Measurements from ENCODE around the gene SLC39A12. TPM values are rescaled to one million over a fixed set of nuclear protein-coding genes. Genes with fewer than 3 reads are reported as not detected.

The SLC39A12 gene
- polyA plus RNA-seq, 4 donors = 0.01 TPM; not detected in 2

DNA sequence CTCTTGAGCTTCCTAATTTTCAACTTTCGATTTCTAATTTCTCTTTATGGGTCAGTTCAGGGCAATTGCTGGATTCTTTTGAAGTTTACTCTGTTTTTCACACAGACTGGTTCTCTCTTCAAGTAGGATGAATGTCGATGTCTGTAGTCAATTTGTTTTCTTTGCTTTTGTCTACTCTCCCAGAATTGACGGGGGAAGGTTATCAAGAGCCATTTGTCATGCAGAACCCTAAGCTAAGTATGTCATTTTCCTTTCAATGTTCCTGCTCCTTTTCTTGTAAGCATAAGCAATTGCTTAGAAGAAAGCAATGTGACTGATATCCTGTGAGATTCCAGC is 53.7 kb downstream of the SLC39A12 start:
- 38 to 59% (median 55%) methylated on average over 3 of the region's 3 CpGs for WGBS, 3 donors
- Histone ChIP-seq H3K4me1 (ENCODE audit: control insufficient read depth in 3 of 3, insufficient read depth in 2 of 3, low read depth in 1 of 3, low read length in 2 of 3) (no peaks in the 10 kb centered on the region), H3K4me3 (ENCODE audit: low read depth in 1 of 3, low read length in 3 of 3) (no peak overlapping the region), H3K36me3 (ENCODE audit: control insufficient read depth in 3 of 3, insufficient read depth in 2 of 3, low read depth in 1 of 3, low read length in 3 of 3) (no peaks in the 10 kb centered on the region), H3K9me3 (ENCODE audit: control insufficient read depth in 2 of 2, insufficient read depth in 1 of 2, low read depth in 1 of 2, low read length in 1 of 2) (no peaks in the 10 kb centered on the region), H3K27me3 (ENCODE audit: control insufficient read depth in 3 of 3, insufficient read depth in 3 of 3, low read length in 3 of 3) (peaks cover 0 to 6% (median 0%) of the 10 kb centered on the region in 3 donors), H3K27ac (ENCODE audit: low read depth in 1 of 3, low read length in 2 of 3) (no peak overlapping the region)
- no peak for FAIRE-seq
- DNase-seq = no peak

- H3K27me3 ChIP-seq (ENCODE audit: control insufficient read depth in 3 of 3, insufficient read depth in 3 of 3, low read length in 3 of 3) = peaks cover 0 to 6% (median 0%) of the 10 kb centered on the region in 3 donors
- H3K4me3 ChIP-seq (ENCODE audit: low read depth in 1 of 3, low read length in 3 of 3) = no peak overlapping the region
- no peak overlapping the region for H3K27ac ChIP-seq (ENCODE audit: low read depth in 1 of 3, low read length in 2 of 3)
- 31 to 46% (median 46%) methylated on average over 6 of the region's 6 CpGs for WGBS, 3 donors
- DNase-seq (no peak), FAIRE-seq (no peak)
- no peaks in the 10 kb centered on the region for H3K36me3 ChIP-seq (ENCODE audit: control insufficient read depth in 3 of 3, insufficient read depth in 2 of 3, low read depth in 1 of 3, low read length in 3 of 3)
- H3K9me3 ChIP-seq (ENCODE audit: control insufficient read depth in 2 of 2, insufficient read depth in 1 of 2, low read depth in 1 of 2, low read length in 1 of 2) = no peaks in the 10 kb centered on the region
- no peaks in the 10 kb centered on the region for H3K4me1 ChIP-seq (ENCODE audit: control insufficient read depth in 3 of 3, insufficient read depth in 2 of 3, low read depth in 1 of 3, low read length in 2 of 3)
Measured at GRCh38 chr10:18005781-18006456, 54.2 kb downstream of the SLC39A12 start.

DNA sequence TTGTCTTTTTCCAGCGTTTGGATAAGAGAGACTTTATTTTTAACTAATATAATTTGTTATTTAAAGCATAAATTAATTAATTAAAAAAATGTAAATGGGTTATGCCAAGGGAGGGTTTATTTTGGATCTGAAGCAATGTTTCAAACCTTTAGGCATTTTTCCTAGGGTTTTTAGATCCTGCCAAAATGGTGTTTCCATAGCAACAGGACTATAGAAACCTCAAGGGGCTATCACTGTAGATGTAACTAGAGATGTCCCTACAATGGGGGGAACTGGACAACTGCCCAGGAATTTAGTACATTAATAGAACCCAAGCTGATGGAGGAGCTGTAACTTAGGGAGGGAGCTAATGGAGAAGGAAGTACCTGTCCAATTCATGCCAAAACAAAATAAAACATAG is 57.3 kb downstream of the SLC39A12 start:
- H3K9me3 ChIP-seq (ENCODE audit: control insufficient read depth in 2 of 2, insufficient read depth in 1 of 2, low read depth in 1 of 2, low read length in 1 of 2) = no peaks in the 10 kb centered on the region
- H3K27ac ChIP-seq (ENCODE audit: low read depth in 1 of 3, low read length in 2 of 3) = no peak overlapping the region
- no peak overlapping the region for H3K4me3 ChIP-seq (ENCODE audit: low read depth in 1 of 3, low read length in 3 of 3)
- DNase-seq (no peak), FAIRE-seq (no peak)
- peaks cover 0 to 6% (median 0%) of the 10 kb centered on the region in 3 donors for H3K27me3 ChIP-seq (ENCODE audit: control insufficient read depth in 3 of 3, insufficient read depth in 3 of 3, low read length in 3 of 3)
- WGBS, 3 donors = 58 to 79% (median 65%) methylated on average over 1 of the region's 1 CpG
- H3K36me3 ChIP-seq (ENCODE audit: control insufficient read depth in 3 of 3, insufficient read depth in 2 of 3, low read depth in 1 of 3, low read length in 3 of 3) = no peaks in the 10 kb centered on the region
- no peaks in the 10 kb centered on the region for H3K4me1 ChIP-seq (ENCODE audit: control insufficient read depth in 3 of 3, insufficient read depth in 2 of 3, low read depth in 1 of 3, low read length in 2 of 3)

DNA sequence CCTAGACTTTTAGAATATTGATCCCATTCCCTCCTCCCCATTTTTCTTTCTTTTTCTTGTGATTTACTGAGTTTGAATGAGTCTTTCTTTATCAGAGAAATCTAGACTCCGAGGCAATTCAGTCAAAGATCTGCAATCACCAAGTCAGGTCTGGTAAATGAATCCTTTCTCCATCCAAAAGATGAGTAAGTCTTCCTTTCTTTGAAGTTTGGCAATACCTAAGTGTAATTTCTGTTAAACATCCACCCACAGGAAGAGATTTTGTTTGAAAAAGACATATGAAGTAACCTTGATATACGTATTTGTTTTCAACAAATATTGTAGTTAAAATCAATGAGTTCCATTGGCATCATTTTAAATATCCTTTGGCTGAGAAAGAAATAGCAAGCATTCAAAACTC is 58.3 kb downstream of the SLC39A12 start:
- Histone ChIP-seq H3K27ac (ENCODE audit: low read depth in 1 of 3, low read length in 2 of 3) (no peak overlapping the region), H3K4me1 (ENCODE audit: control insufficient read depth in 3 of 3, insufficient read depth in 2 of 3, low read depth in 1 of 3, low read length in 2 of 3) (no peaks in the 10 kb centered on the region), H3K4me3 (ENCODE audit: low read depth in 1 of 3, low read length in 3 of 3) (no peak overlapping the region), H3K9me3 (ENCODE audit: control insufficient read depth in 2 of 2, insufficient read depth in 1 of 2, low read depth in 1 of 2, low read length in 1 of 2) (no peaks in the 10 kb centered on the region), H3K36me3 (ENCODE audit: control insufficient read depth in 3 of 3, insufficient read depth in 2 of 3, low read depth in 1 of 3, low read length in 3 of 3) (no peaks in the 10 kb centered on the region), H3K27me3 (ENCODE audit: control insufficient read depth in 3 of 3, insufficient read depth in 3 of 3, low read length in 3 of 3) (peaks cover 0 to 2% (median 0%) of the 10 kb centered on the region in 3 donors)
- no peak for FAIRE-seq
- DNase-seq = no peak
- WGBS, 3 donors = 44 to 62% (median 54%) methylated on average over 2 of the region's 2 CpGs

- WGBS, 3 donors = 77 to 92% (median 88%) methylated on average over 1 of the region's 1 CpG
- no peaks in the 10 kb centered on the region for H3K27me3 ChIP-seq (ENCODE audit: control insufficient read depth in 3 of 3, insufficient read depth in 3 of 3, low read length in 3 of 3)
- no peak for DNase-seq
- no peaks in the 10 kb centered on the region for H3K36me3 ChIP-seq (ENCODE audit: control insufficient read depth in 3 of 3, insufficient read depth in 2 of 3, low read depth in 1 of 3, low read length in 3 of 3)
- no peak overlapping the region for H3K4me3 ChIP-seq (ENCODE audit: low read depth in 1 of 3, low read length in 3 of 3)
- H3K27ac ChIP-seq (ENCODE audit: low read depth in 1 of 3, low read length in 2 of 3) = no peak overlapping the region
- FAIRE-seq = no peak
- peaks cover 0 to 6% of the 10 kb centered on the region in 2 donors for H3K9me3 ChIP-seq (ENCODE audit: control insufficient read depth in 2 of 2, insufficient read depth in 1 of 2, low read depth in 1 of 2, low read length in 1 of 2)
- no peaks in the 10 kb centered on the region for H3K4me1 ChIP-seq (ENCODE audit: control insufficient read depth in 3 of 3, insufficient read depth in 2 of 3, low read depth in 1 of 3, low read length in 2 of 3)
Measured at GRCh38 chr10:18020523-18020922, 68.8 kb downstream of the SLC39A12 start.

DNA sequence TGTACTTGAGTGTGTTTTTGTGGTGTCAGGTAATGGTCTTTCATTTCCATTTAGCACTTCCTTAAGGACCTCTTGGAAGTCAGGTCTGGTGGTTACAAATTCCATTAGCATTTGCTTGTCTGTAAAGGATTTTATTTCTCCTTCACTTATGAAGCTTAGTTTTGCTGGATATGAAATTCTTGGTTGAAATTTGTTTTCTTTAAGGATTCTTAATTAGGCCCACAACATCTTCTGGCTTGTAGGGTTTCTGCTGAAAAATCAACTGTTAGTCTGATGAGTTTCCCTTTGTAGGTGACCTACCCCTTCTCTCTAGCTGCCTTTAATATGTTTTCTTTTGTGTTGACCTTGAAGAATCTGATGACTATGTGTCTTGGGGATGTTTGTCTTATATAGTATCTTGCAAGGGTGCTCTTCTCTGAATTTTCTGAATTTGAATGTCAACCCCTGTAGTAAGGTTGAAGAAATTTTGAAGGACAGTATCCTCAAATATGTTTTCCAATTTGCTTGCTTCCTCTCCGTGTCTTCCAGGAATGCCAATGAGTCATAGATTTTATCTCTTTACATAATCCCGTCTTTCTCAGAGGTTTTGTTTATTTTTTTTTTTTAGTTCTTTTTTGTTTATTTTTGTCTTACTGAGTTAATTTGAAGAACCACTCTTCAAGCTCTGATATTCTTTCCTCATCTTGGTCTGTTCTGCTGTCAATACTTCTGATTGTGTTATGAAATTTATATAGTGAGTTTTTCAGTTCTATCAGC is 70.2 kb downstream of the SLC39A12 start:
- 0 to 23% (median 0%) methylated on average over 2 of the region's 2 CpGs for WGBS, 3 donors
- DNase-seq (no peak), FAIRE-seq (no peak)
- Histone ChIP-seq H3K9me3 (ENCODE audit: control insufficient read depth in 2 of 2, insufficient read depth in 1 of 2, low read depth in 1 of 2, low read length in 1 of 2) (peaks cover 0 to 6% of the 10 kb centered on the region in 2 donors), H3K36me3 (ENCODE audit: control insufficient read depth in 3 of 3, insufficient read depth in 2 of 3, low read depth in 1 of 3, low read length in 3 of 3) (no peaks in the 10 kb centered on the region), H3K27me3 (ENCODE audit: control insufficient read depth in 3 of 3, insufficient read depth in 3 of 3, low read length in 3 of 3) (no peaks in the 10 kb centered on the region), H3K4me1 (ENCODE audit: control insufficient read depth in 3 of 3, insufficient read depth in 2 of 3, low read depth in 1 of 3, low read length in 2 of 3) (no peaks in the 10 kb centered on the region), H3K4me3 (ENCODE audit: low read depth in 1 of 3, low read length in 3 of 3) (no peak overlapping the region), H3K27ac (ENCODE audit: low read depth in 1 of 3, low read length in 2 of 3) (no peak overlapping the region)

DNA sequence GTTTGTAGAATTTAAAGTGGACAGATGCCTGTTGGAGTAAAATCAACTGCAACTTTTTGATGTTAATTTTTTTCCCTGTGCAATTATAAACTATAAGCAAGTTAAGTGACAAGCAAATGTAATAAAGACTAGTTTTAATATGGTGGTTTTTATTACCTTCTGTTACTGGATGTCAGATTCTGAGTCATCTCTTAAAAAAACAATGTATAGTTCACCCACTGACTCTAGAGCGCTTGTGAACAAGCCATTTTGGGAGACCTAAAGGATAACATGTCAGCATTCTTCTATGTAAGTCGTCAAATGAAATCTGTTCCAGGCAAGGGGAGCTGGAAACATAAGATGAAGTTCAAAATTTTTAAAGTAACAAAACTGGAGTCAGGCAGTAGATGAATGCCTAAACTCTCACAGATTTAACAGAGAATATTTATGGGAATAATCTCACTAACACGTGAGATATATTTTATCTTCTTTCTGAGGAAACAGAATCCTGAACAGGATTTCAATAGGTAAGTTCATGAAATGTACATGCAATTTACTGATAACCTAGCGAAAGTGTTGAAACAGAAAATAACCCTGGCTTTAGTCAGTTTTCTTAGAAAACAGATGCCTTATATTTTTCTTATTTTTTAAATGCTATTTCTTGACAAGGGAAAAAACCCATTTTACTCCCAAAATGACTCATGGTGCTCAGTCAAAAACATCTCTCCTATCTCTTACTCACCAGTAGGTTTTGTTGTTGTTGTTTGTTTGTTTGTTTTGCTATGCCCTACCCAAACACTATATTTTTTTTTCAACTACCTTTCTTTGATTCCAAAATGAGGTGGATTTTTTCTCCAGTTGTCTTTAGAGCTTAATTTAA is 91.7 kb downstream of the SLC39A12 start:
- Histone ChIP-seq H3K9me3 (ENCODE audit: control insufficient read depth in 2 of 2, insufficient read depth in 1 of 2, low read depth in 1 of 2, low read length in 1 of 2) (no peaks in the 10 kb centered on the region), H3K4me1 (ENCODE audit: control insufficient read depth in 3 of 3, insufficient read depth in 2 of 3, low read depth in 1 of 3, low read length in 2 of 3) (no peaks in the 10 kb centered on the region), H3K27ac (ENCODE audit: low read depth in 1 of 3, low read length in 2 of 3) (no peak overlapping the region), H3K27me3 (ENCODE audit: control insufficient read depth in 3 of 3, insufficient read depth in 3 of 3, low read length in 3 of 3) (no peaks in the 10 kb centered on the region), H3K36me3 (ENCODE audit: control insufficient read depth in 3 of 3, insufficient read depth in 2 of 3, low read depth in 1 of 3, low read length in 3 of 3) (no peaks in the 10 kb centered on the region), H3K4me3 (ENCODE audit: low read depth in 1 of 3, low read length in 3 of 3) (no peak overlapping the region)
- WGBS, 3 donors = 73 to 75% (median 74%) methylated on average over 4 of the region's 4 CpGs
- DNase-seq (no peak), FAIRE-seq (no peak)

- WGBS, 3 donors = 72 to 87% (median 79%) methylated on average over 8 of the region's 8 CpGs
- DNase-seq = no peak
Measured at GRCh38 chr10:18044976-18045720, 93.4 kb downstream of the SLC39A12 start.

More at GRCh38 chr10:18044976-18045720, 93.4 kb downstream of the SLC39A12 start:
- FAIRE-seq = no peak
- H3K27ac ChIP-seq (ENCODE audit: low read depth in 1 of 3, low read length in 2 of 3) = no peak overlapping the region
- no peak overlapping the region for H3K4me3 ChIP-seq (ENCODE audit: low read depth in 1 of 3, low read length in 3 of 3)
- no peaks in the 10 kb centered on the region for H3K36me3 ChIP-seq (ENCODE audit: control insufficient read depth in 3 of 3, insufficient read depth in 2 of 3, low read depth in 1 of 3, low read length in 3 of 3)
- no peaks in the 10 kb centered on the region for H3K27me3 ChIP-seq (ENCODE audit: control insufficient read depth in 3 of 3, insufficient read depth in 3 of 3, low read length in 3 of 3)
- H3K4me1 ChIP-seq (ENCODE audit: control insufficient read depth in 3 of 3, insufficient read depth in 2 of 3, low read depth in 1 of 3, low read length in 2 of 3) = no peaks in the 10 kb centered on the region
- no peaks in the 10 kb centered on the region for H3K9me3 ChIP-seq (ENCODE audit: control insufficient read depth in 2 of 2, insufficient read depth in 1 of 2, low read depth in 1 of 2, low read length in 1 of 2)
